HepG2 (cell line): ENCODE results near the gene CUL7. TPM values are rescaled to one million over a fixed set of nuclear protein-coding genes. Genes with fewer than 3 reads are reported as not detected.

ENCODE experiments used
- IKZF4 ChIP-seq: sonication (generic); formaldehyde crosslinking; IDR thresholded peaks from 2 replicates; pipeline ENCODE4 v1.5.1; 2020; ENCODE audit warnings: borderline replicate concordance, mild to moderate bottlenecking, low read depth, missing genetic modification reagents; ENCODE audit errors: not compliant biosample characterization
- KLF13 ChIP-seq: sonication (generic); formaldehyde crosslinking; IDR thresholded peaks from 2 replicates; pipeline ENCODE4 v1.4.0; 2020; ENCODE audit warnings: mild to moderate bottlenecking, missing genetic modification reagents
- MYC ChIP-seq: sonication (generic); formaldehyde crosslinking; IDR thresholded peaks from 2 replicates; pipeline ENCODE4 v1.9.0; 2021; ENCODE audit warnings: missing genetic modification reagents, borderline replicate concordance
- NCOA5 ChIP-seq: sonication (generic); formaldehyde crosslinking; IDR thresholded peaks from 2 replicates; pipeline ENCODE4 v1.4.0; 2020; ENCODE audit warnings: missing genetic modification reagents
- ZFP37 ChIP-seq: sonication (generic); formaldehyde crosslinking; IDR thresholded peaks from 2 replicates; pipeline ENCODE4 v1.4.0; 2020; ENCODE audit warnings: missing genetic modification reagents, borderline replicate concordance
- ZFY ChIP-seq: sonication (generic); formaldehyde crosslinking; IDR thresholded peaks from 2 replicates; pipeline ENCODE4 v1.4.0; 2020; ENCODE audit warnings: missing genetic modification reagents
- ZNF160 ChIP-seq: sonication (generic); formaldehyde crosslinking; IDR thresholded peaks from 2 replicates; pipeline ENCODE4 v1.8.0; 2022; ENCODE audit warnings: mild to moderate bottlenecking, inconsistent platforms, missing genetic modification reagents
- ZNF274 ChIP-seq: sonication (generic); formaldehyde crosslinking; IDR thresholded peaks from 2 replicates; pipeline ENCODE4 v1.5.1; 2020; ENCODE audit warnings: mild to moderate bottlenecking, missing genetic modification reagents
- ZNF326 ChIP-seq: sonication (generic); formaldehyde crosslinking; IDR thresholded peaks from 2 replicates; pipeline ENCODE4 v1.4.0; 2020; ENCODE audit warnings: missing genetic modification reagents, borderline replicate concordance
- ZNF430 ChIP-seq: sonication (generic); formaldehyde crosslinking; IDR thresholded peaks from 2 replicates; pipeline ENCODE4 v1.9.0; 2021; ENCODE audit warnings: mild to moderate bottlenecking, missing genetic modification reagents
- ZNF614 ChIP-seq: IDR thresholded peaks from 2 replicates; pipeline ENCODE4 v1.6.1; 2018; ENCODE audit warnings: missing biosample characterization, missing genetic modification reagents, inconsistent platforms, borderline replicate concordance
- ZSCAN12 ChIP-seq: sonication (generic); formaldehyde crosslinking; IDR thresholded peaks from 2 replicates; pipeline ENCODE4 v1.9.0; 2021; ENCODE audit warnings: mild to moderate bottlenecking, missing genetic modification reagents
- polyA plus RNA-seq, 8 experiments: library from polyadenylated mRNA; depleted of rRNA in 3 of 8; stranded (reverse) in 7 of 8; unstranded in 1 of 8; fragments of >200 nt; fragmentation: Illumina TruSeq in 4 of 8; extraction: Trizol in 4 of 8; gene quantifications; 2 replicates each; pipeline versions ENCODE4 v1.2.1 to v1.2.3, GENCODE V29; 2011 to 2016; ENCODE audit warnings: low read depth in 4 of 8, missing spikeins in 1 of 8, mixed read lengths in 1 of 8; ENCODE audit not compliant: insufficient read depth in 1 of 8
- total RNA-seq, 5 experiments: library from RNA; depleted of rRNA; stranded (reverse); fragments of >200 nt; fragmentation: Illumina TruSeq; extraction: Trizol; gene quantifications; 2 replicates each; pipeline ENCODE4 v1.2.3, GENCODE V29; 2016; ENCODE audit warnings: low read depth in 1 of 5
- TF ChIP-seq, protein P1 (sequence below): sonication (generic); formaldehyde crosslinking; IDR thresholded peaks from 2 replicates; pipeline ENCODE4 v1.9.0; 2021; ENCODE audit warnings: missing genetic modification reagents, mild to moderate bottlenecking, borderline replicate concordance
- TF ChIP-seq, protein P2 (sequence below): sonication (generic); formaldehyde crosslinking; IDR thresholded peaks from 2 replicates; pipeline ENCODE4 v1.9.0; 2021; ENCODE audit warnings: missing genetic modification reagents, borderline replicate concordance
- TF ChIP-seq, protein P3 (sequence below): sonication (generic); formaldehyde crosslinking; IDR thresholded peaks from 2 replicates; pipeline ENCODE4 v1.4.0; 2020; ENCODE audit warnings: mild to moderate bottlenecking, missing genetic modification reagents, borderline replicate concordance
- TF ChIP-seq, protein P4 (sequence below): sonication (generic); formaldehyde crosslinking; IDR thresholded peaks from 2 replicates; pipeline ENCODE4 v1.8.0; 2022; ENCODE audit warnings: missing genetic modification reagents, low read depth, mild to moderate bottlenecking, borderline replicate concordance
- TF ChIP-seq, protein P5 (sequence below): sonication (generic); formaldehyde crosslinking; IDR thresholded peaks from 2 replicates; pipeline ENCODE4 v1.8.0; 2022; ENCODE audit warnings: low read depth, missing genetic modification reagents
- TF ChIP-seq, protein P6 (sequence below): IDR thresholded peaks from 2 replicates; pipeline ENCODE4 v1.6.1; 2018; ENCODE audit warnings: missing genetic modification reagents, mild to moderate bottlenecking, missing compliant biosample characterization
- TF ChIP-seq, protein P7 (sequence below): IDR thresholded peaks from 2 replicates; pipeline ENCODE4 v1.6.1; 2016; ENCODE audit warnings: missing biosample characterization, missing genetic modification reagents, low read depth

The CUL7 gene
- total and polyA plus RNA-seq, 2 of the 13 experiments (the other 11 are each of a cell fraction or from before 2014, with no cell fraction given), result 32.0 to 60.7 TPM

DNA sequence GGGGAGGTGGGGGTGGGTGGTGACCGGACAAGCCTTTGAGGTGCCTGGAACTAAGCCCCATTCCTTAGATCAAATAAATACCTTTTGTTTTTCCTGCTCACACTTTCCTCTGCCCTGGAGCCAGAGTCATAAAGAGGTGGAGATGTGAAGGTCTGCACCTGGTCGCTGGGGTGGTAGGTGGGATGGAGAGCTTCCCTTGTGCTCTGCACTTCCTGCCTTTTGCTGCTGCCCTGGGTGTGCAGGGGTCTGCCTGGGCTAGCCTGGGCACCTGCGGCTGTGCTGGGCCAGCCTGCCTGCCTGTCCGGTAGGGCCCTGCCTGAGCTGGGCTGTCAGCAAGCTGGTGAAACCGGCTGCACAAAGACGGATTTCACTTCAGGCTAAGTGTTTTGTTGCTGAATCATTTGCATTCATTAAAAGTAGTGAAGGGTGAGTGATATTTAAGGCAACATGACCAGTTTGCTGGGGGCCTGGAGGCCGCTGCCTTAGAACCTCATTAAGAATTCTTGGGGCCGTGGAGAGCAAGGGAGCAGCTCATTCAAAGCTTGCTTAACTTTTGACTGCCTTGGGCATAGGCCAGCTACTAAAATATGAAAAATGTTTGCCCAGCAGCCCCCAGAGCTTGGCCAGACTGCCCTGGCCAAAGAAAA lies 42.9 kb upstream of the CUL7 start (continued):
- 0 out of 2 replicates have a peak, but pooled peaks have one; percentile 39 for TF ChIP-seq KLF13 (CRISPR knock-in tag)
- TF ChIP-seq, protein P1, sequence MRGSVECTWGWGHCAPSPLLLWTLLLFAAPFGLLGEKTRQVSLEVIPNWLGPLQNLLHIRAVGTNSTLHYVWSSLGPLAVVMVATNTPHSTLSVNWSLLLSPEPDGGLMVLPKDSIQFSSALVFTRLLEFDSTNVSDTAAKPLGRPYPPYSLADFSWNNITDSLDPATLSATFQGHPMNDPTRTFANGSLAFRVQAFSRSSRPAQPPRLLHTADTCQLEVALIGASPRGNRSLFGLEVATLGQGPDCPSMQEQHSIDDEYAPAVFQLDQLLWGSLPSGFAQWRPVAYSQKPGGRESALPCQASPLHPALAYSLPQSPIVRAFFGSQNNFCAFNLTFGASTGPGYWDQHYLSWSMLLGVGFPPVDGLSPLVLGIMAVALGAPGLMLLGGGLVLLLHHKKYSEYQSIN (CRISPR knock-in tag), result no peak
- TF ChIP-seq NCOA5 (CRISPR knock-in tag), result no peak
- TF ChIP-seq ZFP37 (CRISPR knock-in tag), result no peak
- no peak for TF ChIP-seq ZNF614 (CRISPR knock-in tag)
- no peak for TF ChIP-seq ZSCAN12 (CRISPR knock-in tag)
- TF ChIP-seq, protein P2, sequence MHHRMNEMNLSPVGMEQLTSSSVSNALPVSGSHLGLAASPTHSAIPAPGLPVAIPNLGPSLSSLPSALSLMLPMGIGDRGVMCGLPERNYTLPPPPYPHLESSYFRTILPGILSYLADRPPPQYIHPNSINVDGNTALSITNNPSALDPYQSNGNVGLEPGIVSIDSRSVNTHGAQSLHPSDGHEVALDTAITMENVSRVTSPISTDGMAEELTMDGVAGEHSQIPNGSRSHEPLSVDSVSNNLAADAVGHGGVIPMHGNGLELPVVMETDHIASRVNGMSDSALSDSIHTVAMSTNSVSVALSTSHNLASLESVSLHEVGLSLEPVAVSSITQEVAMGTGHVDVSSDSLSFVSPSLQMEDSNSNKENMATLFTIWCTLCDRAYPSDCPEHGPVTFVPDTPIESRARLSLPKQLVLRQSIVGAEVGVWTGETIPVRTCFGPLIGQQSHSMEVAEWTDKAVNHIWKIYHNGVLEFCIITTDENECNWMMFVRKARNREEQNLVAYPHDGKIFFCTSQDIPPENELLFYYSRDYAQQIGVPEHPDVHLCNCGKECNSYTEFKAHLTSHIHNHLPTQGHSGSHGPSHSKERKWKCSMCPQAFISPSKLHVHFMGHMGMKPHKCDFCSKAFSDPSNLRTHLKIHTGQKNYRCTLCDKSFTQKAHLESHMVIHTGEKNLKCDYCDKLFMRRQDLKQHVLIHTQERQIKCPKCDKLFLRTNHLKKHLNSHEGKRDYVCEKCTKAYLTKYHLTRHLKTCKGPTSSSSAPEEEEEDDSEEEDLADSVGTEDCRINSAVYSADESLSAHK (CRISPR knock-in tag), result no peak
- no peak for TF ChIP-seq MYC (CRISPR knock-in tag)
- TF ChIP-seq, protein P3, sequence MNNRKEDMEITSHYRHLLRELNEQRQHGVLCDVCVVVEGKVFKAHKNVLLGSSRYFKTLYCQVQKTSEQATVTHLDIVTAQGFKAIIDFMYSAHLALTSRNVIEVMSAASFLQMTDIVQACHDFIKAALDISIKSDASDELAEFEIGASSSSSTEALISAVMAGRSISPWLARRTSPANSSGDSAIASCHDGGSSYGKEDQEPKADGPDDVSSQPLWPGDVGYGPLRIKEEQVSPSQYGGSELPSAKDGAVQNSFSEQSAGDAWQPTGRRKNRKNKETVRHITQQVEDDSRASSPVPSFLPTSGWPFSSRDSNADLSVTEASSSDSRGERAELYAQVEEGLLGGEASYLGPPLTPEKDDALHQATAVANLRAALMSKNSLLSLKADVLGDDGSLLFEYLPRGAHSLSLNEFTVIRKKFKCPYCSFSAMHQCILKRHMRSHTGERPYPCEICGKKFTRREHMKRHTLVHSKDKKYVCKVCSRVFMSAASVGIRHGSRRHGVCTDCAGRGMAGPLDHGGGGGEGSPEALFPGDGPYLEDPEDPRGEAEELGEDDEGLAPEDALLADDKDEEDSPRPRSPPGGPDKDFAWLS (CRISPR knock-in tag), result no peak
- no peak for TF ChIP-seq IKZF4 (CRISPR knock-in tag)
- TF ChIP-seq ZNF160 (CRISPR knock-in tag), result no peak
- no peak for TF ChIP-seq ZNF430 (CRISPR knock-in tag)
- TF ChIP-seq, protein P4, sequence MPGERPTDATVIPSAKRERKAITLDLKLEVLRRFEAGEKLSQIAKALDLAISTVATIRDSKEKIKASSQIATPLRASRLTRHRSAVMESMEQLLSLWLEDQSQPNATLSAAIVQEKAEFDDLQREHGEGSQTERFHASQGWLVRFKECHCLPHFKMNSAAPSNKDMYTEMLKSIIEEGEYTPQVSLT (CRISPR knock-in tag), result no peak
- no peak for TF ChIP-seq ZNF274 (CRISPR knock-in tag)
- TF ChIP-seq, protein P5, sequence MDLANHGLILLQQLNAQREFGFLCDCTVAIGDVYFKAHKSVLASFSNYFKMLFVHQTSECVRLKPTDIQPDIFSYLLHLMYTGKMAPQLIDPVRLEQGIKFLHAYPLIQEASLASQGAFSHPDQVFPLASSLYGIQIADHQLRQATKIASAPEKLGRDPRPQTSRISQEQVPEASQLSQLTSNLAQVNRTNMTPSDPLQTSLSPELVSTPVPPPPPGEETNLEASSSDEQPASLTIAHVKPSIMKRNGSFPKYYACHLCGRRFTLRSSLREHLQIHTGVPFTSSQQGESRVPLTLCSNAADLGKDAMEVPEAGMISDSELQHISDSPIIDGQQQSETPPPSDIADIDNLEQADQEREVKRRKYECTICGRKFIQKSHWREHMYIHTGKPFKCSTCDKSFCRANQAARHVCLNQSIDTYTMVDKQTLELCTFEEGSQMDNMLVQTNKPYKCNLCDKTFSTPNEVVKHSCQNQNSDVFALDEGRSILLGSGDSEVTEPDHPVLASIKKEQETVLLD (CRISPR knock-in tag), result no peak
- peak; percentile 31; the same call in 1 of the 2 replicates for TF ChIP-seq ZFY (CRISPR knock-in tag)
- TF ChIP-seq, protein P6, sequence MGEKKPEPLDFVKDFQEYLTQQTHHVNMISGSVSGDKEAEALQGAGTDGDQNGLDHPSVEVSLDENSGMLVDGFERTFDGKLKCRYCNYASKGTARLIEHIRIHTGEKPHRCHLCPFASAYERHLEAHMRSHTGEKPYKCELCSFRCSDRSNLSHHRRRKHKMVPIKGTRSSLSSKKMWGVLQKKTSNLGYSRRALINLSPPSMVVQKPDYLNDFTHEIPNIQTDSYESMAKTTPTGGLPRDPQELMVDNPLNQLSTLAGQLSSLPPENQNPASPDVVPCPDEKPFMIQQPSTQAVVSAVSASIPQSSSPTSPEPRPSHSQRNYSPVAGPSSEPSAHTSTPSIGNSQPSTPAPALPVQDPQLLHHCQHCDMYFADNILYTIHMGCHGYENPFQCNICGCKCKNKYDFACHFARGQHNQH (CRISPR knock-in tag), result no peak
- no peak for TF ChIP-seq ZNF326
- TF ChIP-seq, protein P7, sequence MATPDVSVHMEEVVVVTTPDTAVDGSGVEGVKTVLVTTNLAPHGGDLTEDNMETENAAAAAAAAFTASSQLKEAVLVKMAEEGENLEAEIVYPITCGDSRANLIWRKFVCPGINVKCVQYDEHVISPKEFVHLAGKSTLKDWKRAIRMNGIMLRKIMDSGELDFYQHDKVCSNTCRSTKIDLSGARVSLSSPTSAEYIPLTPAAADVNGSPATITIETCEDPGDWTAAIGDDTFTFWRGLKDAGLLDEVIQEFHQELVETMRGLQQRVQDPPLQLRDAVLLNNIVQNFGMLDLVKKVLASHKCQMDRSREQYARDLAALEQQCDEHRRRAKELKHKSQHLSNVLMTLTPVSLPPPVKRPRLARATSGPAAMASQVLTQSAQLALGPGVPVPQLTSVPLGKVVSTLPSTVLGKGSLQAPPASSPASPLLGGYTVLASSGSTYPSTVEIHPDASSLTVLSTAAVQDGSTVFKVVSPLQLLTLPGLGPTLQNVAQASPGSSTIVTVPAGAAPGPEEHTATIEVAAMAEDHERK (CRISPR knock-in tag), result no peak
